Hematopoietic multipotent progenitor cell treated with erythropoietin and hydrocortisone succinate and interleukin-3 and kit ligand, for 8 days (in vitro differentiated cells): ENCODE data around the gene RND3.

Source experiments
- DNase-seq: peaks from one replicate; pipeline ENCODE4 v3.0.0-alpha.2; 2015

The RND3 gene

DNA sequence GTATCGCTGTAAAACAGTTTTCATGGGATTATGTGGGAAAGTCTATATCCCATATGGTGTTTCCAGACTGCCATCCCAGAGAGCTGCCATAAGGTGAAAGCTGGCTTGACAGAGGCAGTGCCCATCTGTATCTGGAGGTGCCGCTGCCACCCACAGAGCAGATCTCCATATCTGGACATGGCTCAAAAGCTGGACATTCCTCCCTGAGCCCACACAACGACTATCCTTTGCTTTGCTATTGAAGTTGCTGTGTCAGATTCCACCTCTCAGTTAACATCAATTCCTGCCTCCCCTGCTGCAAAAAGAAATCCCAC, 55.2 kb downstream of the RND3 start:
- DNase-seq: no peak

- no peak for DNase-seq
Measured at GRCh38 chr2:150431561-150432311, 55.7 kb downstream of the RND3 start.

- no peak for DNase-seq
Measured at GRCh38 chr2:150429384-150429961, 58.0 kb downstream of the RND3 start.

- DNase-seq: no peak
Measured at GRCh38 chr2:150428641-150429040, 58.8 kb downstream of the RND3 start.

DNA sequence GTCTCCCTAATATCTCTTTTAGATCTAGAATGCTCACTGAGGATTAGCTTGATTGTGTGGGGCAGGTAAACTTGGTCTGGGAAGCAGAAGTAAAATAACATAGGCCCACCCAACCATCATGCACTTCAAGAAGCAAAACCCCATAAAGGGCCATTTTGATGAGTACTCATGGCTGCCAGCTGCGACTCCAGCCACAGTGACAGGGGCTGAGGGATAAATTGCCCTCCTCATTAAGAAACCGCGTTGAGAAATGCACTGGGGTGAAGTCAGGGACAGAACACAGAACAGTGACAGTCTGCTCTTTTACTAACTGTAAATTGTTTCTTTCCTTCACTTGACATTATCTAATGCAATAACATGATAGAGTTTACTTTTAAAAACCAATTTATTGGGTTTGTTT, 60.2 kb downstream of the RND3 start:
- DNase-seq: no peak

- DNase-seq: no peak
Measured at GRCh38 chr2:150426724-150427123, 60.7 kb downstream of the RND3 start.

GRCh38 chr2:150426315-150426714, 61.2 kb downstream of the RND3 start:
- DNase-seq: no peak

DNA sequence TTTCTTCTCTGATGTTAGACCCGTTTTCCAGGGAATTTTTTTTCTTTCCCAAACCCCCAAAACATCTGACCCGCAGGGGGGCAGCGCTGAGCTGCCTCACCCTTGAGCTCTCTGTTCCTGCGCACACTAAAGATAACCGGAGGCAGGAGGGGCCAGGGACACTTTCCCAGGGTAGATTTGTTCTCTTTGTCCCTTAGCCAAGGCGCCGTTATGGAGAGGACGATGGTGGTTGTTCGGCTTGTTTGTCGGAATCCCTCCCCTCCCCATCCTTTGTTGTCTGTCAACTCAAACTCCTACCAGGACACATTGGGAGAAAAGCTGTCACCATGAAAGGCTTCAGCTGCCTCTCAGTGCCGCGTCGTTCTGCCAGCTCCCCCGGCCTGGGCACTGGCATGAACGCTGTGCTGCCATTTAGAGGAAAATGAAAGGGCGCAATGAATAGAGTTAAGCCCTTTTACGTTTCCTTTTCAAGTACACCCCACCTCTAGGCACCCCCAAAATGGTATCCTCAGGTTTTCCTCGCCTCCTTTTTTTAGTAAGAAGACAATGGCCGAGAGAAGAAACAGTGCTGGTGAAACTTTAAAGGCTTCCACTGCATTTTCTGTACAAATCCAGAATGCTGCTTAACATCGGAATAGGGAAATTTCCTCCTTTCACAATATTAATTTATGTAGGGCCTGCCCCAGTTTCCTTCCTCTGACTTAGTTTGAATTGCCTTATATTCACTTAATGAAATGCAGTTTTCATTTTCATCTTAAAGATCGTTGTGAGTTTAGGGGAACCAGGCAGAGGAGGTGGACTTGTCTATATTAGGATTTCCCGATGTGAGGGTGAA, 62.1 kb downstream of the RND3 start:
- no peak for DNase-seq

- DNase-seq: no peak
Measured at GRCh38 chr2:150424406-150424805, 63.1 kb downstream of the RND3 start.

- no peak for DNase-seq
Measured at GRCh38 chr2:150421126-150421651, 66.3 kb downstream of the RND3 start.

- DNase-seq: no peak
Measured at GRCh38 chr2:150418916-150419315, 68.6 kb downstream of the RND3 start.
